GM23338 (cell line): ENCODE measurements around the gene OR10AD1.

ENCODE experiments used
- CREB1 ChIP-seq: fragments of 250-450 bp; sonication (Bioruptor Pico); IDR thresholded peaks from 2 replicates; pipeline ENCODE4 v1.5.0; 2020; ENCODE audit warnings: low read depth, mild to moderate bottlenecking, moderate library complexity
- EZH2 ChIP-seq: fragments of 200-600 bp; sonication (generic); IDR thresholded peaks from one replicate; pipeline ENCODE4 v1.8.0; 2017; ENCODE audit warnings: antibody characterized with exemption, mild to moderate bottlenecking, low read depth; ENCODE audit not compliant: unreplicated experiment
- POLR2AphosphoS5 ChIP-seq: IDR thresholded peaks from 2 replicates; pipeline ENCODE4 v1.6.1; 2016; ENCODE audit warnings: antibody characterized with exemption, low read depth
- TF ChIP-seq, protein P1 (sequence below), 2 experiments: fragments of 200-600 bp in 1 of 2; sonication (generic) in 1 of 2; conservative IDR thresholded peaks; 2 replicates each; pipeline versions ENCODE4 v1.5.1 to v1.6.1; 2016 to 2017; ENCODE audit warnings: antibody characterized with exemption in 2 of 2, low read depth in 2 of 2, mild to moderate bottlenecking in 2 of 2, moderate library complexity in 1 of 2

DNA sequence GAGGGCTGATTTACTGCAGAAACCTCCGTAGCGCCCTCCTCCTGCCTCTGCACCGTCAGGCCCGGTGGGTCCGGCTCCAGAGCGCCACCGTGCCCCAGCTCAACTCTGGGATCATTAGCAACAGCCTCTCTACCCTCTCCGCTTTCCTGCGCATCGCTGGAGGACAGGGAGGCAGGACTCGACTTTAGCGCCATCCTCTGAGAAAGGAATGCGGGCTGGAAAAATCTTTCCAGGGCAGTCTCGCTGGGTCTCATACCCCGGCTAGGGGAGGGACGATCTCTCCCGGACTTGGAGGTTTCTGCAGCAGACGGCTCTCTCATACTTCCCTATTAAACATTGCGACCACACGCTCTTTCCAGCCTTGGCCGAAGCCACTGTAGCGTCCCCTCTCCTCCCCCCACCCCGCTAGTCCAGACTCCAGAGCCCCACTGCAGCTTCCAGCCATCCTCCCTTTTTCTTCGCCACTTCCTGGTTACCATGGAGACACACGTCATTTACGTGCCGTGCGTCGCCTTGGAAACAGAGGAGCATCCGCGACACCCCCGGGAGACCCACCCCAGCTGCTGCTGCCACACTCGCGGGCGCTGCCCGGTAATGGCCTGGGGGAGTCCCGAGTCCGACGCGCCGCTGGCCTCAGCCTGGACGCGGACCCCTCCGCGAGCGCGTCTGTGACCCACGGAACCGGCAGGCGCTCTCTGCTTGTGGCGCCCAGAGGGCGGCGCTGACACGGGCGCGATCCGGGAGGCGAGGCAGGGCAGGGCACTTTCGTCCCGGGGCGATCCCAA is 19.8 kb downstream of the OR10AD1 start, which contains the start of gene CCDC184:
- TF ChIP-seq, protein P1, sequence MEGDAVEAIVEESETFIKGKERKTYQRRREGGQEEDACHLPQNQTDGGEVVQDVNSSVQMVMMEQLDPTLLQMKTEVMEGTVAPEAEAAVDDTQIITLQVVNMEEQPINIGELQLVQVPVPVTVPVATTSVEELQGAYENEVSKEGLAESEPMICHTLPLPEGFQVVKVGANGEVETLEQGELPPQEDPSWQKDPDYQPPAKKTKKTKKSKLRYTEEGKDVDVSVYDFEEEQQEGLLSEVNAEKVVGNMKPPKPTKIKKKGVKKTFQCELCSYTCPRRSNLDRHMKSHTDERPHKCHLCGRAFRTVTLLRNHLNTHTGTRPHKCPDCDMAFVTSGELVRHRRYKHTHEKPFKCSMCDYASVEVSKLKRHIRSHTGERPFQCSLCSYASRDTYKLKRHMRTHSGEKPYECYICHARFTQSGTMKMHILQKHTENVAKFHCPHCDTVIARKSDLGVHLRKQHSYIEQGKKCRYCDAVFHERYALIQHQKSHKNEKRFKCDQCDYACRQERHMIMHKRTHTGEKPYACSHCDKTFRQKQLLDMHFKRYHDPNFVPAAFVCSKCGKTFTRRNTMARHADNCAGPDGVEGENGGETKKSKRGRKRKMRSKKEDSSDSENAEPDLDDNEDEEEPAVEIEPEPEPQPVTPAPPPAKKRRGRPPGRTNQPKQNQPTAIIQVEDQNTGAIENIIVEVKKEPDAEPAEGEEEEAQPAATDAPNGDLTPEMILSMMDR (conservative IDR thresholded peaks at IDR 0.05; ENCODE audit: low read depth in 2 of 2), result peak; percentile 31 to 63; a peak in 3 of 4 replicates
- TF ChIP-seq EZH2 (no peak), POLR2AphosphoS5 (no peak), CREB1 (CRISPR knock-in tag) (0 out of 2 replicates have a peak, but pooled peaks have one; percentile 26)
